Heart left ventricle (tissue), 16 donors: Measurements from ENCODE around the gene GLT8D1. TPM values are rescaled to one million over a fixed set of nuclear protein-coding genes. Genes with fewer than 3 reads are reported as not detected.

Source experiments
- ATAC-seq, 4 donors: fragments of 200-7000 bp; cut with Tn5 transposase; one replicate each; pipeline ENCODE4 v1.9.1; 2020 to 2022; ENCODE audit warnings: moderate library complexity in 4 of 4, mild to moderate bottlenecking in 3 of 4, moderate number of reproducible peaks in 1 of 4
- DNase-seq, 5 donors: peaks; one replicate each; pipeline ENCODE4 v3.0.0-alpha.2; 2020
- H3K27ac ChIP-seq, 12 donors: fragments of 200-600 bp; sonication (generic) in 4 of 12; one replicate each; pipeline versions ENCODE4 v1.5.0 to v1.8.0; 2016 to 2022; ENCODE audit warnings: mild to moderate bottlenecking in 2 of 12
- H3K27me3 ChIP-seq, 9 donors: fragments of 200-600 bp; sonication (generic) in 2 of 9; one replicate each; pipeline versions ENCODE4 v1.5.1 to v1.8.0; 2016 to 2022; ENCODE audit warnings: mild to moderate bottlenecking in 3 of 9
- H3K36me3 ChIP-seq, 9 donors: fragments of 200-600 bp; sonication (generic) in 2 of 9; one replicate each; pipeline versions ENCODE4 v1.5.0 to v1.8.0; 2018 to 2022; ENCODE audit warnings: mild to moderate bottlenecking in 2 of 9
- H3K4me1 ChIP-seq, 12 donors: fragments of 200-600 bp; sonication (generic) in 4 of 12; one replicate each; pipeline versions ENCODE4 v1.5.0 to v1.8.0; 2016 to 2022; ENCODE audit warnings: mild to moderate bottlenecking in 3 of 12
- H3K4me3 ChIP-seq, 12 donors: fragments of 200-600 bp; sonication (generic) in 4 of 12; one replicate each; pipeline versions ENCODE4 v1.5.0 to v1.8.0; 2017 to 2022; ENCODE audit warnings: mild to moderate bottlenecking in 9 of 12, moderate library complexity in 4 of 12
- H3K9me3 ChIP-seq, 12 donors: fragments of 200-600 bp; sonication (generic) in 4 of 12; one replicate each; pipeline versions ENCODE4 v1.5.0 to v1.8.0; 2016 to 2022; ENCODE audit warnings: mild to moderate bottlenecking in 1 of 12
- CTCF ChIP-seq, 12 donors: fragments of 200-600 bp; sonication (generic) in 4 of 12; IDR thresholded peaks; one replicate each; pipeline versions ENCODE4 v1.5.0 to v1.8.0; 2018 to 2022; ENCODE audit warnings: antibody characterized with exemption in 12 of 12, mild to moderate bottlenecking in 5 of 12
- POLR2A ChIP-seq, 2 donors: fragments of 450-650 bp; IDR thresholded peaks; one replicate each; pipeline ENCODE4 v1.6.1; 2017; ENCODE audit warnings: antibody characterized with exemption in 2 of 2, mild to moderate bottlenecking in 2 of 2, moderate library complexity in 2 of 2
- WGBS, 4 donors: extraction: QIAGEN DNeasy Blood & Tissue Kit in 2 of 4; methylation state at CpG; one replicate each; pipeline versions ENCODE4 v1.1.5 to v1.1.7; 2013 to 2018; 5-methylcytosine and 5-hydroxymethylcytosine counted together
- intact Hi-C, 10 donors: fragments of 100-400 bp; cut with DNase I; formaldehyde crosslinking; loops; one replicate each; pipeline versions ENCODE4 v1.11.1 to v1.14.2; 2022
- polyA plus RNA-seq, 2 donors: library from polyadenylated mRNA; stranded (reverse); fragments of 200-250 nt; gene quantifications; one replicate each; pipeline ENCODE4 v1.2.3, GENCODE V29; 2013
- total RNA-seq, 9 donors: library from RNA; depleted of rRNA in 2 of 9; stranded (reverse); fragments of >200 nt in 2 of 9; fragmentation: NEBNext Ultra II Directional in 3 of 9; extraction: Animal tissue kit (Norgen Biotek cat#: 25700) in 3 of 9; gene quantifications; one replicate each; pipeline versions ENCODE4 v1.1.0 to v1.2.4, GENCODE V29; 2016 to 2023
- donor health status: ischemic (EF 13 %, LVEDD 7.1; RV severe dilation, severe dysfunction).
- donor health status: healthy with polysubstance abuse.
- donor health status: DM: no; HTN: yes; CAD: no.
- donor health status: DM: no; HTN: no; CAD: no.
- donor health status: ischemic (EF 25% LVEDD 6.9; RV normal size, moderate dysfunction).
- donor health status: ischemic (EF 25% LVEDD 5.7; RV mildly dilated, moderate dysfunction).
- donor health status: healthy.
- donor health status: DM: yes; HTN: yes; CAD: no.
- donor health status: ischemic (EF 35%, LVEDD 5.7; RV mildly dilated, moderate dysfunction).
- donor health status: nonischemic (EF 11% LVEDD 7.7; RV severe dilation, severe dysfunction).
- donor health status: DM: yes; HTN: yes; CAD: no.
- donor health status: PGD.
- donor health status: ischemic (EF 29% LVEDD 5.4; RV normal size, mild dysfunction).
- donor health status: nonischemic (EF 23%, LVEDD 6.1; RV moderate dilation, normal function).

The GLT8D1 gene
- total and polyA plus RNA-seq, 11 donors, result 21.7 to 39.0 (median 28.3) TPM

- H3K27me3 ChIP-seq, result no peaks in the 10 kb centered on the region
- intact Hi-C loops, result no loop called here
- DNase-seq, result no peak
- H3K4me1 ChIP-seq, result no peaks in the 10 kb centered on the region
- no peaks in the 10 kb centered on the region for H3K9me3 ChIP-seq
- TF ChIP-seq CTCF (IDR thresholded peaks at IDR 0.05) (no peak), POLR2A (IDR thresholded peaks at IDR 0.05) (no peak)
- peaks cover 0 to 77% (median 72%) of the 10 kb centered on the region in 9 donors for H3K36me3 ChIP-seq
- WGBS, 4 donors, result 93 to 98% (median 94%) methylated on average over 4 of the region's 4 CpGs
- ATAC-seq, result no peak
- H3K4me3 ChIP-seq, result no peak overlapping the region
- H3K27ac ChIP-seq, result no peak overlapping the region
Observed at GRCh38 chr3:52697632-52697965, 8.0 kb downstream of the GLT8D1 start.

GRCh38 chr3:52696830-52697631 lies 8.6 kb downstream of the GLT8D1 start:
- H3K36me3 ChIP-seq, result peaks cover 0 to 83% (median 78%) of the 10 kb centered on the region in 9 donors
- ATAC-seq (no peak), DNase-seq (no peak)
- TF ChIP-seq CTCF (IDR thresholded peaks at IDR 0.05), result no peak
- TF ChIP-seq POLR2A (IDR thresholded peaks at IDR 0.05), result no peak
- H3K27ac ChIP-seq, result no peak overlapping the region
- H3K4me1 ChIP-seq, result no peaks in the 10 kb centered on the region
- WGBS, 4 donors, result 86 to 89% (median 87%) methylated on average over 2 of the region's 2 CpGs
- H3K9me3 ChIP-seq, result no peaks in the 10 kb centered on the region
- no peak overlapping the region for H3K4me3 ChIP-seq
- no peaks in the 10 kb centered on the region for H3K27me3 ChIP-seq
- intact Hi-C loops, result no loop called here

- H3K27ac ChIP-seq, result no peak overlapping the region
- no peak for TF ChIP-seq POLR2A (IDR thresholded peaks at IDR 0.05)
- TF ChIP-seq CTCF (IDR thresholded peaks at IDR 0.05), result no peak
- H3K27me3 ChIP-seq, result no peaks in the 10 kb centered on the region
- H3K4me1 ChIP-seq, result no peaks in the 10 kb centered on the region
- 83 to 92% (median 88%) methylated on average over 4 of the region's 4 CpGs for WGBS, 4 donors
- ATAC-seq, result no peak
- H3K36me3 ChIP-seq, result peaks cover 0 to 93% (median 88%) of the 10 kb centered on the region in 9 donors
- H3K9me3 ChIP-seq, result no peaks in the 10 kb centered on the region
- H3K4me3 ChIP-seq, result no peak overlapping the region
- no peak for DNase-seq
- intact Hi-C loops, result no loop called here
Observed at GRCh38 chr3:52695798-52696671, 9.6 kb downstream of the GLT8D1 start.

- Histone ChIP-seq H3K9me3 (no peaks in the 10 kb centered on the region), H3K27ac (no peak overlapping the region), H3K36me3 (peaks cover 2 to 100% (median 96%) of the 10 kb centered on the region in 9 donors), H3K27me3 (no peaks in the 10 kb centered on the region), H3K4me1 (no peaks in the 10 kb centered on the region), H3K4me3 (no peak overlapping the region)
- 69 to 85% (median 76%) methylated on average over 7 of the region's 7 CpGs for WGBS, 4 donors
- DNase-seq, result no peak
- ATAC-seq, result no peak
- intact Hi-C loops, result no loop called here
- TF ChIP-seq POLR2A (IDR thresholded peaks at IDR 0.05) (no peak), CTCF (IDR thresholded peaks at IDR 0.05) (no peak)
Observed at GRCh38 chr3:52694528-52695189, 10.9 kb downstream of the GLT8D1 start.
